Panc1 (cell line): ENCODE data around the gene METTL1.

Experiments used
- POLR2AphosphoS5 ChIP-seq: IDR thresholded peaks from 2 replicates; pipeline ENCODE4 v1.6.1; 2012; ENCODE audit warnings: mild to moderate bottlenecking, low read depth, low read length, moderate library complexity
- TF ChIP-seq, protein P1 (sequence below), 2 experiments: IDR thresholded peaks; 2 replicates each; pipeline ENCODE4 v1.6.1; 2011 to 2012; ENCODE audit warnings: low read depth in 2 of 2, control low read depth in 1 of 2, low read length in 1 of 2, mild to moderate bottlenecking in 1 of 2, moderate library complexity in 1 of 2; ENCODE audit not compliant: insufficient read depth in 1 of 2
- TF ChIP-seq, protein P2 (sequence below): fragments of 450-650 bp; IDR thresholded peaks from 2 replicates; pipeline ENCODE4 v1.5.1; 2017; ENCODE audit warnings: mild to moderate bottlenecking

DNA sequence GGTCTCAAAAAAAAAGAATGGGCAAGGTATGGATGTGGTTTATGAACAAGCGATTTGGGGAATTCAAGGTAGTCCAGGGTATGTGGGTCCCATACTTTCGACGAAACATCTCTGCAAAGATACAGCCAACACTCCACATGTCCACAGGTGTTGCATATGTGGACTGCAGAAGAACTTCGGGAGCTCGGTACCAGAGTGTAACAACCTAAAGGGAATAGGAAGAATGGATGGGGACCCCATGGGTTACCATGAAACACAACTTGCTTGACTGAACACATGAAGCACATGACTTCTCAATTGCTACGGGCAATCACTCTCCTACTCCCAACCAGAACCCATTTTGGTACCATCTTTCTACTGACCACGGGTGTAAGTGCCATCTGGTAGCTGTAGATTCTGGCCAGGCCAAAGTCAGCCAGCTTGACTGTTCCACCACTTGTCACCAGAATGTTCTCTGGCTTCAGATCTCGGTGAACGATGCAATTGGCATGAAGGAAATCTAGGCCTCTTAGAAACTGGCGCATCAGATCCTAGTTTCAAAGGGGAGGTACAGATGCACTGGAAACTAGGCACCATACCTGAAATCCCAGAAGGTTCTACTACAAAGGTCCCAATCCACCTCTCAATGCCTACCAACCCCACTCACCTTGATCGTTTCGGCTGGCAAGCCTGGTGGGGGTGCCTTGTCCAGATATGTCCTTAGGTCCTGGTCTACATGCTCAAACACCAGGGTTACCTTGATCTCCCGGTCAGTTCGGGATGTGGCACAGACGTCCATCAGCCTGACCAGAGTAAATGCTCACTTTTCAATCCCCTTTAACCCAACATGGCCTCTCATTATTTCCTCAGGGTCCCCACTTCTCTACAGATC lies 21.1 kb downstream of the METTL1 start:
- TF ChIP-seq, protein P1, sequence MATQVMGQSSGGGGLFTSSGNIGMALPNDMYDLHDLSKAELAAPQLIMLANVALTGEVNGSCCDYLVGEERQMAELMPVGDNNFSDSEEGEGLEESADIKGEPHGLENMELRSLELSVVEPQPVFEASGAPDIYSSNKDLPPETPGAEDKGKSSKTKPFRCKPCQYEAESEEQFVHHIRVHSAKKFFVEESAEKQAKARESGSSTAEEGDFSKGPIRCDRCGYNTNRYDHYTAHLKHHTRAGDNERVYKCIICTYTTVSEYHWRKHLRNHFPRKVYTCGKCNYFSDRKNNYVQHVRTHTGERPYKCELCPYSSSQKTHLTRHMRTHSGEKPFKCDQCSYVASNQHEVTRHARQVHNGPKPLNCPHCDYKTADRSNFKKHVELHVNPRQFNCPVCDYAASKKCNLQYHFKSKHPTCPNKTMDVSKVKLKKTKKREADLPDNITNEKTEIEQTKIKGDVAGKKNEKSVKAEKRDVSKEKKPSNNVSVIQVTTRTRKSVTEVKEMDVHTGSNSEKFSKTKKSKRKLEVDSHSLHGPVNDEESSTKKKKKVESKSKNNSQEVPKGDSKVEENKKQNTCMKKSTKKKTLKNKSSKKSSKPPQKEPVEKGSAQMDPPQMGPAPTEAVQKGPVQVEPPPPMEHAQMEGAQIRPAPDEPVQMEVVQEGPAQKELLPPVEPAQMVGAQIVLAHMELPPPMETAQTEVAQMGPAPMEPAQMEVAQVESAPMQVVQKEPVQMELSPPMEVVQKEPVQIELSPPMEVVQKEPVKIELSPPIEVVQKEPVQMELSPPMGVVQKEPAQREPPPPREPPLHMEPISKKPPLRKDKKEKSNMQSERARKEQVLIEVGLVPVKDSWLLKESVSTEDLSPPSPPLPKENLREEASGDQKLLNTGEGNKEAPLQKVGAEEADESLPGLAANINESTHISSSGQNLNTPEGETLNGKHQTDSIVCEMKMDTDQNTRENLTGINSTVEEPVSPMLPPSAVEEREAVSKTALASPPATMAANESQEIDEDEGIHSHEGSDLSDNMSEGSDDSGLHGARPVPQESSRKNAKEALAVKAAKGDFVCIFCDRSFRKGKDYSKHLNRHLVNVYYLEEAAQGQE (IDR thresholded peaks at IDR 0.05; ENCODE audit: insufficient read depth in 1 of 2, low read depth in 2 of 2, low read length in 1 of 2): no peak
- TF ChIP-seq, protein P2, sequence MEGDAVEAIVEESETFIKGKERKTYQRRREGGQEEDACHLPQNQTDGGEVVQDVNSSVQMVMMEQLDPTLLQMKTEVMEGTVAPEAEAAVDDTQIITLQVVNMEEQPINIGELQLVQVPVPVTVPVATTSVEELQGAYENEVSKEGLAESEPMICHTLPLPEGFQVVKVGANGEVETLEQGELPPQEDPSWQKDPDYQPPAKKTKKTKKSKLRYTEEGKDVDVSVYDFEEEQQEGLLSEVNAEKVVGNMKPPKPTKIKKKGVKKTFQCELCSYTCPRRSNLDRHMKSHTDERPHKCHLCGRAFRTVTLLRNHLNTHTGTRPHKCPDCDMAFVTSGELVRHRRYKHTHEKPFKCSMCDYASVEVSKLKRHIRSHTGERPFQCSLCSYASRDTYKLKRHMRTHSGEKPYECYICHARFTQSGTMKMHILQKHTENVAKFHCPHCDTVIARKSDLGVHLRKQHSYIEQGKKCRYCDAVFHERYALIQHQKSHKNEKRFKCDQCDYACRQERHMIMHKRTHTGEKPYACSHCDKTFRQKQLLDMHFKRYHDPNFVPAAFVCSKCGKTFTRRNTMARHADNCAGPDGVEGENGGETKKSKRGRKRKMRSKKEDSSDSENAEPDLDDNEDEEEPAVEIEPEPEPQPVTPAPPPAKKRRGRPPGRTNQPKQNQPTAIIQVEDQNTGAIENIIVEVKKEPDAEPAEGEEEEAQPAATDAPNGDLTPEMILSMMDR: no peak
- TF ChIP-seq POLR2AphosphoS5: no peak
